PC-9 (cell line): ENCODE data around the gene NEDD4. TPM values are rescaled to one million over a fixed set of nuclear protein-coding genes. Genes with fewer than 3 reads are reported as not detected.

ENCODE experiments used
- BruUV-seq: library from RNA; stranded (reverse); fragments of 400-500 nt; replicated peaks from 2 replicates; lab custom pipeline; 2021; lab: Mats Ljungman, UMichigan
- CTCF ChIA-PET: fragments of 300-600 bp; sonication (Branson Sonifier 250); formaldehyde crosslinking; loops from one replicate; lab custom pipeline; 2022; ENCODE audit warnings: antibody characterized with exemption; lab: Charles Lee
- POLR2A ChIA-PET: fragments of 300-600 bp; sonication (Branson Sonifier 250); formaldehyde crosslinking; loops from one replicate; lab custom pipeline; 2022; ENCODE audit warnings: antibody characterized with exemption; ENCODE audit not compliant: unreplicated experiment; lab: Charles Lee
- DNase-seq, 2 experiments: peaks; one replicate each; pipeline versions ENCODE4 v3.0.0 to v3.0.0-alpha.2; 2015 to 2022; ENCODE audit warnings: mixed read lengths in 1 of 2
- H2AFZ ChIP-seq: fragments of 200-600 bp; sonication (generic); 2 replicates; pipeline ENCODE4 v1.8.1; 2017; ENCODE audit warnings: antibody characterized with exemption
- H3F3A ChIP-seq: fragments of 200-600 bp; sonication (generic); 2 replicates; pipeline ENCODE4 v1.8.1; 2017; ENCODE audit warnings: antibody characterized with exemption, mild to moderate bottlenecking, low read depth; ENCODE audit not compliant: insufficient read depth
- H3K27ac ChIP-seq: fragments of 200-600 bp; sonication (generic); 2 replicates; pipeline ENCODE4 v1.6.1; 2016; ENCODE audit warnings: mixed run types
- H3K27me3 ChIP-seq: fragments of 200-600 bp; sonication (generic); 2 replicates; pipeline ENCODE4 v1.6.1; 2016; ENCODE audit warnings: low read depth, mixed run types; ENCODE audit not compliant: insufficient read depth
- H3K36me3 ChIP-seq: fragments of 200-600 bp; sonication (generic); 2 replicates; pipeline ENCODE4 v1.6.1; 2016; ENCODE audit warnings: low read depth, mixed run types
- H3K4me1 ChIP-seq: fragments of 200-600 bp; sonication (generic); replicated peaks from 2 replicates; pipeline ENCODE4 v1.6.1; 2016; ENCODE audit warnings: mixed run types; ENCODE audit not compliant: insufficient read depth
- H3K4me2 ChIP-seq: fragments of 200-600 bp; sonication (generic); 2 replicates; pipeline ENCODE4 v1.6.1; 2017; ENCODE audit warnings: mixed run types
- H3K4me3 ChIP-seq: fragments of 200-600 bp; sonication (generic); 2 replicates; pipeline ENCODE4 v1.6.1; 2016; ENCODE audit warnings: mixed run types
- H3K79me2 ChIP-seq: fragments of 200-600 bp; sonication (generic); 2 replicates; pipeline ENCODE4 v1.6.1; 2017; ENCODE audit warnings: low read depth, mixed run types
- H3K9me2 ChIP-seq: fragments of 200-600 bp; sonication (generic); 2 replicates; pipeline ENCODE4 v1.8.1; 2017; ENCODE audit warnings: mild to moderate bottlenecking; ENCODE audit not compliant: insufficient read depth
- H3K9me3 ChIP-seq: fragments of 200-600 bp; sonication (generic); 2 replicates; pipeline ENCODE4 v1.8.1; 2016; ENCODE audit warnings: low read depth; ENCODE audit not compliant: insufficient read depth
- H4K20me1 ChIP-seq: fragments of 200-600 bp; sonication (generic); 2 replicates; pipeline ENCODE4 v1.8.1; 2017; ENCODE audit not compliant: insufficient read depth
- EZH2 ChIP-seq: fragments of 200-600 bp; sonication (generic); IDR thresholded peaks from 2 replicates; pipeline ENCODE4 v1.8.0; 2017; ENCODE audit warnings: antibody characterized with exemption, low read depth
- intact Hi-C: fragments of 100-400 bp; cut with micrococcal nuclease; formaldehyde crosslinking; loops from one replicate; pipeline ENCODE4 v1.10.0; 2022; ENCODE audit not compliant: unreplicated experiment
- total RNA-seq: library from RNA; stranded (reverse); gene quantifications from 2 replicates; pipeline ENCODE4 v1.2.3, GENCODE V29; 2021
- TF ChIP-seq, protein P1 (sequence below): fragments of 200-600 bp; sonication (generic); conservative IDR thresholded peaks from 2 replicates; pipeline ENCODE4 v1.6.1; 2017; ENCODE audit warnings: mixed run types, antibody characterized with exemption, mild to moderate bottlenecking, moderate library complexity

NEDD4 gene
- total RNA-seq, 1 experiment from 2014 or later, result 24.5 TPM

DNA sequence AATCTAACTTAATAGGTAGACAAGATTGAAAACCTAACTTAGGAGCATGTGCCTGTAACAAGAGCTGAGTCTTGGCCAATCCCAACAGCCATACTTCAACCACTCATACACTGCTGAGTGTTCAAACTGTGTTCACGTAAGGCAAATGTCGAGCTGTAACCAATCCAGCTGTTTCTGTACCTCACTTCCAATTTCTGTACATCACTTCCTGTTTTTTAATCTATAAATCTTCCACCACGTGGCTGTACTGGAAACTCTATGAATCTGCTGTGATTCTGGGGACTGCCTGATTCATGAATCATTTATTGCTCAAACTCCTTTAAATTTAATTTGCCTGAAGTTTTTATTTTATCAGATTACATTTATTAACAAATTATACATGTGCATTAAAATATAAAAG lies 44.6 kb upstream of the NEDD4 start:
- H2AFZ ChIP-seq, result no peak overlapping the region
- H3K4me1 ChIP-seq, result peaks cover 48% of the 10 kb centered on the region
- CTCF ChIA-PET, result no interaction called here

DNA sequence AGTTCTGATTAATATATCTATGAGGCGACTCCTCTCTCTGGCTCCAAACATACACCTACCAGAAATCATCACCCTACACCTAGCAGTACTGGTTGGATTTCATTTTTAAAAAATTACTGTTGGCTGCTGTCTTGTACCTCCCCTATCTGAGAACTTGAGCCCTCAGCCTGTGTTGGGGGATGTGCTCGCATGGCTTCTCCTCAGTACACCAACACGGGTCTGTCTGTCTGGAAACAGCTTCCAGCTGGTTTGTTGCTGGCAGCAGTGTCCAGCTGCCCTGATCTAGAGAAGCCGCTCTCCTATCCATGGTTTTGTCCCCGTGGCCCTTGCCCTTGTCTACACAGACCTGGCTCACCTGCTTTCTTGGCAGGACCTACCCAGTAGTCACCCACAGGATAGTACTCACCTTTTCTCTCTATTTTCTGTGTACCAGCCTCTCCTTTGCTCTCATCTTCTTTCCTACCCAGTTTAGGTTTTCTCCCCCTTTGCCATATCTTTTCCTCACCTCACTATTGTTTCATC lies 43.2 kb upstream of the NEDD4 start:
- Histone ChIP-seq H3K79me2 (no peaks in the 10 kb centered on the region), H3K9me3 (no peaks in the 10 kb centered on the region), H3K4me2 (no peak overlapping the region), H2AFZ (no peak overlapping the region), H3K4me1 (peaks cover 36% of the 10 kb centered on the region), H3K9me2 (no peaks in the 10 kb centered on the region), H4K20me1 (no peaks in the 10 kb centered on the region), H3K4me3 (no peak overlapping the region), H3K36me3 (no peaks in the 10 kb centered on the region), H3K27me3 (no peaks in the 10 kb centered on the region), H3K27ac (no peak overlapping the region), H3F3A (peaks cover 22% of the 10 kb centered on the region)
- CTCF ChIA-PET, result no interaction called here
- no TSS peak for BruUV-seq
- POLR2A ChIA-PET, result no interaction called here
- no peak for DNase-seq
- intact Hi-C loops, result no loop called here
- TF ChIP-seq, protein P1, sequence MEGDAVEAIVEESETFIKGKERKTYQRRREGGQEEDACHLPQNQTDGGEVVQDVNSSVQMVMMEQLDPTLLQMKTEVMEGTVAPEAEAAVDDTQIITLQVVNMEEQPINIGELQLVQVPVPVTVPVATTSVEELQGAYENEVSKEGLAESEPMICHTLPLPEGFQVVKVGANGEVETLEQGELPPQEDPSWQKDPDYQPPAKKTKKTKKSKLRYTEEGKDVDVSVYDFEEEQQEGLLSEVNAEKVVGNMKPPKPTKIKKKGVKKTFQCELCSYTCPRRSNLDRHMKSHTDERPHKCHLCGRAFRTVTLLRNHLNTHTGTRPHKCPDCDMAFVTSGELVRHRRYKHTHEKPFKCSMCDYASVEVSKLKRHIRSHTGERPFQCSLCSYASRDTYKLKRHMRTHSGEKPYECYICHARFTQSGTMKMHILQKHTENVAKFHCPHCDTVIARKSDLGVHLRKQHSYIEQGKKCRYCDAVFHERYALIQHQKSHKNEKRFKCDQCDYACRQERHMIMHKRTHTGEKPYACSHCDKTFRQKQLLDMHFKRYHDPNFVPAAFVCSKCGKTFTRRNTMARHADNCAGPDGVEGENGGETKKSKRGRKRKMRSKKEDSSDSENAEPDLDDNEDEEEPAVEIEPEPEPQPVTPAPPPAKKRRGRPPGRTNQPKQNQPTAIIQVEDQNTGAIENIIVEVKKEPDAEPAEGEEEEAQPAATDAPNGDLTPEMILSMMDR, result no peak
- no peak for TF ChIP-seq EZH2

More for the DNA sequence above, 44.6 kb upstream of the NEDD4 start:
- Histone ChIP-seq H3K36me3 (no peaks in the 10 kb centered on the region), H3K4me3 (no peak overlapping the region), H3K4me2 (no peak overlapping the region), H3K27ac (no peak overlapping the region), H3F3A (peaks cover 22% of the 10 kb centered on the region), H3K9me2 (no peaks in the 10 kb centered on the region), H3K79me2 (no peaks in the 10 kb centered on the region), H4K20me1 (no peaks in the 10 kb centered on the region), H3K27me3 (no peaks in the 10 kb centered on the region), H3K9me3 (no peaks in the 10 kb centered on the region)
- intact Hi-C loops, result no loop called here
- DNase-seq, result no peak
- BruUV-seq, result no TSS peak
- no peak for TF ChIP-seq EZH2
- TF ChIP-seq, protein P1, result no peak
- POLR2A ChIA-PET, result no interaction called here

DNA sequence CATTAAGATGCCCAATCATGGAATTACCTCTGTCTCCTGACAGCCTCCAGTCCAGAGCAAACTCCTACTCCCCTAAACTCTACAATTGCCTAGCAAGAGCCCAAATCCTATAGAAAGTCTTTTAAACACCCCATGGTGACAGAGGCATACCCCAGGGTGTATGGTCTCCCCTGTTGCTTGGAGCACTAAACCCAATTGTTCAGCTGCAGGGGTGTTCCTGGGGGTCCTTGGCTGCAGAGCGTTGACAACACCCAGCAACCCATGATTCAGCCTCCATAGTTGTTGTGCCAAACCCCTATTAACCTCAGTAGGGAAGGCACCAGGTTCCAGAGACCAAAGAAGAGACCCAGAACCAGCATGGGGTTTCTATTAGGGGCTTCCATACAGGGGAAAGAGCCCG lies 41.8 kb upstream of the NEDD4 start:
- POLR2A ChIA-PET, result no interaction called here
- H3K9me2 ChIP-seq, result no peaks in the 10 kb centered on the region
- H3K9me3 ChIP-seq, result no peaks in the 10 kb centered on the region
- H3K79me2 ChIP-seq, result no peaks in the 10 kb centered on the region
- TF ChIP-seq EZH2, result no peak
- TF ChIP-seq, protein P1, result no peak
- H3K4me1 ChIP-seq, result peaks cover 21% of the 10 kb centered on the region
- BruUV-seq, result no TSS peak
- no peak for DNase-seq
- H3K27me3 ChIP-seq, result no peaks in the 10 kb centered on the region
- H3K4me2 ChIP-seq, result no peak overlapping the region
- H3K4me3 ChIP-seq, result no peak overlapping the region
- no peak overlapping the region for H2AFZ ChIP-seq
- peaks cover 13% of the 10 kb centered on the region for H3F3A ChIP-seq
- no peak overlapping the region for H3K27ac ChIP-seq
- intact Hi-C loops, result no loop called here
- CTCF ChIA-PET, result no interaction called here
- H4K20me1 ChIP-seq, result no peaks in the 10 kb centered on the region
- no peaks in the 10 kb centered on the region for H3K36me3 ChIP-seq
